IMR-90 (cell line): Measurements from ENCODE around the gene SMTNL1. TPM values are rescaled to one million over a fixed set of nuclear protein-coding genes. Genes with fewer than 3 reads are reported as not detected.

Source experiments
- ATAC-seq: fragments of 200-7000 bp; cut with Tn5 transposase; 2 replicates; pipeline ENCODE4 v1.9.1; 2020; ENCODE audit warnings: low read depth, mild to moderate bottlenecking, moderate library complexity
- BruUV-seq: library from RNA; stranded (reverse); fragments of 400-500 nt; replicated peaks from 2 replicates; lab custom pipeline; 2021; lab: Mats Ljungman, UMichigan
- CTCF ChIA-PET: fragments of 300-600 bp; formaldehyde crosslinking; extraction: SDS; loops from one replicate; lab custom pipeline; 2021; ENCODE audit warnings: antibody characterized with exemption; lab: Yijun Ruan, JAX
- POLR2A ChIA-PET: fragments of 300-600 bp; sonication (Branson Sonifier 250); formaldehyde crosslinking; loops from one replicate; lab custom pipeline; 2022; ENCODE audit warnings: antibody characterized with exemption; ENCODE audit not compliant: unreplicated experiment; lab: Charles Lee
- DNase-seq: peaks from one replicate; pipeline ENCODE4 v3.0.0; 2013
- H2AFZ ChIP-seq: replicated peaks from 2 replicates; pipeline ENCODE3; 2013; ENCODE audit warnings: low read length, mild to moderate bottlenecking; ENCODE audit not compliant: poor library complexity
- H2AK5ac ChIP-seq: 2 replicates; pipeline ENCODE4 v1.6.1; 2013; ENCODE audit warnings: low read depth, low read length, inconsistent platforms
- H2AK9ac ChIP-seq: replicated peaks from 2 replicates; pipeline ENCODE3; 2013; ENCODE audit warnings: mild to moderate bottlenecking, low read depth, low read length, moderate library complexity; ENCODE audit not compliant: poor library complexity
- H2BK120ac ChIP-seq: 2 replicates; pipeline ENCODE4 v1.6.1; 2013; ENCODE audit warnings: low read depth, low read length, inconsistent platforms
- H2BK15ac ChIP-seq: 3 replicates; pipeline ENCODE4 v1.6.1; 2013; ENCODE audit warnings: low read depth, low read length, inconsistent platforms
- H2BK20ac ChIP-seq: 2 replicates; pipeline ENCODE4 v1.6.1; 2013; ENCODE audit warnings: low read depth, mild to moderate bottlenecking, inconsistent platforms, low read length, moderate library complexity
- H2BK5ac ChIP-seq: 2 replicates; pipeline ENCODE4 v1.6.1; 2013; ENCODE audit warnings: mild to moderate bottlenecking, low read depth, low read length, inconsistent platforms; ENCODE audit not compliant: poor library complexity, severe bottlenecking
- H3K14ac ChIP-seq: replicated peaks from 2 replicates; pipeline ENCODE4 v1.6.1; 2013; ENCODE audit warnings: low read depth, low read length, inconsistent platforms
- H3K18ac ChIP-seq: 2 replicates; pipeline ENCODE4 v1.6.1; 2013; ENCODE audit warnings: low read depth, low read length, control low read depth
- H3K23ac ChIP-seq: 2 replicates; pipeline ENCODE4 v1.6.1; 2013; ENCODE audit warnings: low read depth, low read length, inconsistent platforms
- H3K27ac ChIP-seq: 2 replicates; pipeline ENCODE4 v1.5.1; 2013; ENCODE audit warnings: mild to moderate bottlenecking, control low read depth, low read length; ENCODE audit not compliant: insufficient read depth
- H3K27me3 ChIP-seq: 2 replicates; pipeline ENCODE4 v1.6.1; 2013; ENCODE audit warnings: low read length; ENCODE audit not compliant: control insufficient read depth, insufficient read depth
- H3K36me3 ChIP-seq: 2 replicates; pipeline ENCODE4 v1.6.1; 2013; ENCODE audit warnings: low read length, mixed read lengths; ENCODE audit not compliant: control insufficient read depth, insufficient read depth
- H3K4ac ChIP-seq: 2 replicates; pipeline ENCODE4 v1.6.1; 2013; ENCODE audit warnings: low read depth, low read length, inconsistent platforms
- H3K4me1 ChIP-seq: 2 replicates; pipeline ENCODE4 v1.6.1; 2013; ENCODE audit warnings: low read length, mixed read lengths; ENCODE audit not compliant: control insufficient read depth, insufficient read depth
- H3K4me2 ChIP-seq: 2 replicates; pipeline ENCODE4 v1.6.1; 2013; ENCODE audit warnings: low read depth, mild to moderate bottlenecking, control low read depth, low read length, moderate library complexity
- H3K4me3 ChIP-seq: 2 replicates; pipeline ENCODE4 v1.5.1; 2013; ENCODE audit warnings: low read depth, mild to moderate bottlenecking, control low read depth, low read length, moderate library complexity; ENCODE audit not compliant: insufficient read depth
- H3K56ac ChIP-seq: 2 replicates; pipeline ENCODE4 v1.6.1; 2013; ENCODE audit warnings: low read length, inconsistent platforms; ENCODE audit not compliant: insufficient read depth; ENCODE audit errors: extremely low read depth
- H3K79me1 ChIP-seq, 2 experiments: 2 replicates each; pipeline ENCODE4 v1.6.1; 2013; ENCODE audit warnings: low read length in 2 of 2, inconsistent platforms in 1 of 2, low read depth in 1 of 2
- H3K9ac ChIP-seq: 2 replicates; pipeline ENCODE4 v1.6.1; 2013; ENCODE audit warnings: low read depth, low read length, control low read depth
- H3K9me1 ChIP-seq: 2 replicates; pipeline ENCODE4 v1.6.1; 2013; ENCODE audit warnings: low read length, inconsistent platforms; ENCODE audit not compliant: insufficient read depth
- H3K9me3 ChIP-seq: 2 replicates; pipeline ENCODE4 v1.6.1; 2013; ENCODE audit warnings: low read length; ENCODE audit not compliant: control insufficient read depth, insufficient read depth
- H4K20me1 ChIP-seq: 2 replicates; pipeline ENCODE4 v1.6.1; 2013; ENCODE audit warnings: low read length, inconsistent platforms; ENCODE audit not compliant: insufficient read depth
- H4K5ac ChIP-seq: 2 replicates; pipeline ENCODE4 v1.6.1; 2013; ENCODE audit warnings: mild to moderate bottlenecking, low read depth, low read length, control low read depth
- H4K8ac ChIP-seq, 2 experiments: 2 replicates each; pipeline ENCODE4 v1.6.1; 2013; ENCODE audit warnings: low read depth in 2 of 2, low read length in 2 of 2, control low read depth in 1 of 2, inconsistent platforms in 1 of 2
- H4K91ac ChIP-seq: 2 replicates; pipeline ENCODE4 v1.6.1; 2013; ENCODE audit warnings: low read depth, low read length, inconsistent platforms; ENCODE audit not compliant: insufficient read depth
- CHD1 ChIP-seq: IDR thresholded peaks from 2 replicates; pipeline ENCODE4 v1.6.1; 2012; ENCODE audit warnings: low read depth, low read length, improper control_type of control experiment
- FOS ChIP-seq: fragments of 150-350 bp; IDR thresholded peaks from 2 replicates; pipeline ENCODE4 v1.6.1; 2016; ENCODE audit warnings: low read depth, low read length
- MAFK ChIP-seq: IDR thresholded peaks from 2 replicates; pipeline ENCODE4 v1.6.1; 2012; ENCODE audit warnings: low read depth, low read length, improper control_type of control experiment
- MXI1 ChIP-seq: IDR thresholded peaks from 2 replicates; pipeline ENCODE4 v1.6.1; 2012; ENCODE audit warnings: low read depth, mild to moderate bottlenecking, low read length, moderate library complexity, borderline replicate concordance
- RAD21 ChIP-seq: IDR thresholded peaks from 2 replicates; pipeline ENCODE4 v1.6.1; 2012; ENCODE audit warnings: low read length, improper control_type of control experiment
- WGBS, 2 experiments: methylation state at CpG; one replicate each; pipeline versions ENCODE4 v1.1.5 to v1.1.7; 2013; ENCODE audit warnings: missing lambda C conversion rate in 2 of 2; ENCODE audit not compliant: insufficient read length in 1 of 2; ENCODE audit errors: extremely low coverage in 2 of 2; 5-methylcytosine and 5-hydroxymethylcytosine counted together
- dilution Hi-C: fragments of 300-500 bp; cut with HindIII; formaldehyde crosslinking; loops from one replicate; pipeline ENCODE4 v1.14.3; 2018; ENCODE audit warnings: low sequenced_read_pairs; ENCODE audit not compliant: unreplicated experiment
- in situ Hi-C: fragments of 300-500 bp; cut with MboI; formaldehyde crosslinking; loops from 3 replicates; pipeline ENCODE4 v1.14.3; 2019; ENCODE audit warnings: low sequenced_read_pairs, inconsistent platforms, mixed read lengths
- intact Hi-C: fragments of 100-400 bp; cut with micrococcal nuclease; formaldehyde crosslinking; loops from 2 replicates; pipeline ENCODE4 v1.10.0; 2022
- polyA plus RNA-seq, 3 experiments: library from polyadenylated mRNA; depleted of rRNA; stranded (reverse); fragments of >200 nt; gene quantifications; 2 replicates each; pipeline ENCODE4 v1.2.3, GENCODE V29; 2012; ENCODE audit warnings: low replicate concordance in 1 of 3
- total RNA-seq: library from RNA; depleted of rRNA; stranded (reverse); fragments of >200 nt; gene quantifications from 2 replicates; pipeline ENCODE4 v1.2.3, GENCODE V29; 2012
- TF ChIP-seq, protein P1 (sequence below): conservative IDR thresholded peaks from 2 replicates; pipeline ENCODE4 v1.5.1; 2012; ENCODE audit warnings: mild to moderate bottlenecking, low read depth, low read length, improper control_type of control experiment
- TF ChIP-seq, protein P2 (sequence below): fragments of 150-350 bp; IDR thresholded peaks from 2 replicates; pipeline ENCODE4 v1.6.1; 2017; ENCODE audit warnings: mild to moderate bottlenecking, antibody characterized with exemption, low read length, low read depth
- TF ChIP-seq, protein P3 (sequence below): fragments of 150-350 bp; IDR thresholded peaks from 2 replicates; pipeline ENCODE4 v1.6.1; 2016; ENCODE audit warnings: low read depth, mild to moderate bottlenecking, low read length, moderate library complexity, borderline replicate concordance

SMTNL1 gene
- total and polyA plus RNA-seq, 2 of the 4 experiments (the other 2 are of a cell fraction), result not detected

DNA sequence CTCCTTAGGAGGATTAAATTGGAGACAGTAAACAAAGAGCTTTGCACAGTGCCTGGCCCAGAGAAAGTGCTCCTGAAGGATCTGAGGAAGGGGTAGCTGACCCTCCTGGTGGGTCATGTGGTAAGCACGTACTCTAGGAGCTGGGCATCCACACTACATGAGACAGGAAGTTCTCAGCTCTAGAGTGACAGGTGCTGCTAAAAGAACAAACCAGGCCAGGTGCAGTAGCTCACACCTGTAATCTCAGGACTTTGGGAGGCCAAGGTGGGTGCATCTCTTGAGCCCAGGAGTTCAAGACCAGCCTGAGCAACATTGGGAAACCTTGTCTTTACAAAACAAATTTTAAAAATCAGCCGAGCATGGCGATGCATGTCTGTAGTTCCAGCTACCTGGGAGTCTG, 35.0 kb upstream of the SMTNL1 start:
- Histone ChIP-seq H2AK9ac (no peak overlapping the region), H4K91ac (no peak overlapping the region), H3K18ac (no peak overlapping the region), H3K9me3 (no peaks in the 10 kb centered on the region), H3K4me1 (peaks cover 15% of the 10 kb centered on the region), H3K14ac (no peak overlapping the region), H4K20me1 (no peaks in the 10 kb centered on the region; the same call in 1 of the 2 replicates), H2AK5ac (no peak overlapping the region), H3K27ac (no peak overlapping the region), H3K4me2 (no peak overlapping the region), H3K23ac (no peak overlapping the region), H3K9ac (no peak overlapping the region), H3K4ac (no peak overlapping the region), H4K5ac (no peak overlapping the region), H2BK120ac (no peak overlapping the region), H3K4me3 (no peak overlapping the region), H2AFZ (no peak overlapping the region), H3K27me3 (no peaks in the 10 kb centered on the region), H3K79me1 (peaks cover 3 to 31% of the 10 kb centered on the region in 2 experiments; a peak in 3 of 4 replicates), H4K8ac (no peak overlapping the region), H3K9me1 (peaks cover 13% of the 10 kb centered on the region; the same call in 1 of the 2 replicates), H2BK15ac (no peak overlapping the region), H3K36me3 (peaks cover 21% of the 10 kb centered on the region), H3K56ac (no peak overlapping the region), H2BK5ac (no peak overlapping the region), H2BK20ac (no peak overlapping the region)
- no peak for DNase-seq
- 100% methylated on average over 1 of the region's 3 CpGs; no CpG with 5 or more reads in 1 of the 2 experiments for WGBS, 2 experiments
- in situ Hi-C loops (loop anchor here (25.0 kb wide), 1 partner anchor 665 kb away; no protein-coding TSS in a partner anchor), intact Hi-C loops (no loop called here), dilution Hi-C loops (no loop called here)
- ATAC-seq, result no peak
- ChIA-PET CTCF (interaction anchor here (1.0 to 1.9 kb wide), 2 partner anchors 9 to 25 kb away, joined by 5 to 12 read pairs; no protein-coding TSS in a partner anchor), POLR2A (no interaction called here)
- no peak for TF ChIP-seq MXI1
- TF ChIP-seq RAD21, result no peak
- TF ChIP-seq FOS, result no peak
- no peak for TF ChIP-seq CHD1
- TF ChIP-seq, protein P1, sequence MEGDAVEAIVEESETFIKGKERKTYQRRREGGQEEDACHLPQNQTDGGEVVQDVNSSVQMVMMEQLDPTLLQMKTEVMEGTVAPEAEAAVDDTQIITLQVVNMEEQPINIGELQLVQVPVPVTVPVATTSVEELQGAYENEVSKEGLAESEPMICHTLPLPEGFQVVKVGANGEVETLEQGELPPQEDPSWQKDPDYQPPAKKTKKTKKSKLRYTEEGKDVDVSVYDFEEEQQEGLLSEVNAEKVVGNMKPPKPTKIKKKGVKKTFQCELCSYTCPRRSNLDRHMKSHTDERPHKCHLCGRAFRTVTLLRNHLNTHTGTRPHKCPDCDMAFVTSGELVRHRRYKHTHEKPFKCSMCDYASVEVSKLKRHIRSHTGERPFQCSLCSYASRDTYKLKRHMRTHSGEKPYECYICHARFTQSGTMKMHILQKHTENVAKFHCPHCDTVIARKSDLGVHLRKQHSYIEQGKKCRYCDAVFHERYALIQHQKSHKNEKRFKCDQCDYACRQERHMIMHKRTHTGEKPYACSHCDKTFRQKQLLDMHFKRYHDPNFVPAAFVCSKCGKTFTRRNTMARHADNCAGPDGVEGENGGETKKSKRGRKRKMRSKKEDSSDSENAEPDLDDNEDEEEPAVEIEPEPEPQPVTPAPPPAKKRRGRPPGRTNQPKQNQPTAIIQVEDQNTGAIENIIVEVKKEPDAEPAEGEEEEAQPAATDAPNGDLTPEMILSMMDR, result no peak
- no peak for TF ChIP-seq MAFK
- TF ChIP-seq, protein P2, sequence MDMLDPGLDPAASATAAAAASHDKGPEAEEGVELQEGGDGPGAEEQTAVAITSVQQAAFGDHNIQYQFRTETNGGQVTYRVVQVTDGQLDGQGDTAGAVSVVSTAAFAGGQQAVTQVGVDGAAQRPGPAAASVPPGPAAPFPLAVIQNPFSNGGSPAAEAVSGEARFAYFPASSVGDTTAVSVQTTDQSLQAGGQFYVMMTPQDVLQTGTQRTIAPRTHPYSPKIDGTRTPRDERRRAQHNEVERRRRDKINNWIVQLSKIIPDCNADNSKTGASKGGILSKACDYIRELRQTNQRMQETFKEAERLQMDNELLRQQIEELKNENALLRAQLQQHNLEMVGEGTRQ, result no peak
- TF ChIP-seq, protein P3, sequence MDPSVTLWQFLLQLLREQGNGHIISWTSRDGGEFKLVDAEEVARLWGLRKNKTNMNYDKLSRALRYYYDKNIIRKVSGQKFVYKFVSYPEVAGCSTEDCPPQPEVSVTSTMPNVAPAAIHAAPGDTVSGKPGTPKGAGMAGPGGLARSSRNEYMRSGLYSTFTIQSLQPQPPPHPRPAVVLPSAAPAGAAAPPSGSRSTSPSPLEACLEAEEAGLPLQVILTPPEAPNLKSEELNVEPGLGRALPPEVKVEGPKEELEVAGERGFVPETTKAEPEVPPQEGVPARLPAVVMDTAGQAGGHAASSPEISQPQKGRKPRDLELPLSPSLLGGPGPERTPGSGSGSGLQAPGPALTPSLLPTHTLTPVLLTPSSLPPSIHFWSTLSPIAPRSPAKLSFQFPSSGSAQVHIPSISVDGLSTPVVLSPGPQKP, result no peak
- BruUV-seq, result no TSS peak
